Measurements from ENCODE around the gene OTUB1. TPM values are rescaled to one million over a fixed set of nuclear protein-coding genes. Genes with fewer than 3 reads are reported as not detected.

The OTUB1 gene
- total RNA-seq, 3 donors from 2014 or later (not counting 1 experiment from before 2014, with no cell fraction given), result 73.6 to 88.9 (median 82.4) TPM

- Histone ChIP-seq H3K27ac (ENCODE audit: low read length) (no peak overlapping the region), H3K36me3 (ENCODE audit: control insufficient read depth, insufficient read depth, low read length) (no peaks in the 10 kb centered on the region), H3K4me1 (ENCODE audit: control insufficient read depth, insufficient read depth, low read length) (no peaks in the 10 kb centered on the region), H3K27me3 (ENCODE audit: control insufficient read depth, insufficient read depth, low read length) (no peaks in the 10 kb centered on the region), H3K9me3 (ENCODE audit: control insufficient read depth, insufficient read depth, low read length) (no peaks in the 10 kb centered on the region), H3K4me3 (ENCODE audit: low read length) (no peak overlapping the region)
- Mint-ChIP-seq H3K36me3 (no peaks in the 10 kb centered on the region), H3K4me3 (no peak overlapping the region), H3K9me3 (no peaks in the 10 kb centered on the region), H3K4me1 (no peaks in the 10 kb centered on the region), H3K27me3 (ENCODE audit: low read depth in 2 of 2) (no peaks in the 10 kb centered on the region), H3K27ac (no peak overlapping the region)
- ATAC-seq (no peak), DNase-seq (no peak)
- no peak for TF ChIP-seq CTCF (IDR thresholded peaks at IDR 0.05)
- WGBS (ENCODE audit: insufficient coverage), result 91% methylated on average over 8 of the region's 8 CpGs
- intact Hi-C loops (cut with micrococcal nuclease), result no loop called here
These were observed 32.1 kb downstream of the OTUB1 start for GRCh38 chr11:64018310-64018709.

GRCh38 chr11:64019106-64020037 lies 33.1 kb downstream of the OTUB1 start:
- H3K27ac Mint-ChIP-seq, result no peak overlapping the region
- 88% methylated on average over 27 of the region's 27 CpGs for WGBS (ENCODE audit: insufficient coverage)
- no peak overlapping the region for H3K4me3 Mint-ChIP-seq
- no peaks in the 10 kb centered on the region for H3K9me3 ChIP-seq (ENCODE audit: control insufficient read depth, insufficient read depth, low read length)
- no peak for TF ChIP-seq CTCF (IDR thresholded peaks at IDR 0.05)
- intact Hi-C loops (cut with micrococcal nuclease), result no loop called here
- no peaks in the 10 kb centered on the region for H3K27me3 ChIP-seq (ENCODE audit: control insufficient read depth, insufficient read depth, low read length)
- no peaks in the 10 kb centered on the region for H3K4me1 ChIP-seq (ENCODE audit: control insufficient read depth, insufficient read depth, low read length)
- H3K27ac ChIP-seq (ENCODE audit: low read length), result no peak overlapping the region
- H3K4me1 Mint-ChIP-seq, result no peaks in the 10 kb centered on the region
- H3K9me3 Mint-ChIP-seq, result no peaks in the 10 kb centered on the region
- H3K36me3 ChIP-seq (ENCODE audit: control insufficient read depth, insufficient read depth, low read length), result no peaks in the 10 kb centered on the region
- H3K27me3 Mint-ChIP-seq (ENCODE audit: low read depth in 2 of 2), result no peaks in the 10 kb centered on the region
- no peak overlapping the region for H3K4me3 ChIP-seq (ENCODE audit: low read length)
- DNase-seq (no peak), ATAC-seq (no peak)
- H3K36me3 Mint-ChIP-seq, result no peaks in the 10 kb centered on the region

GRCh38 chr11:64020976-64021756 lies 34.9 kb downstream of the OTUB1 start:
- no peaks in the 10 kb centered on the region for H3K27me3 ChIP-seq (ENCODE audit: control insufficient read depth, insufficient read depth, low read length)
- 84% methylated on average over 22 of the region's 22 CpGs for whole genome bisulfite sequencing (ENCODE audit: insufficient coverage)
- intact Hi-C loops (cut with micrococcal nuclease), result no loop called here
- no peak overlapping the region for H3K4me3 Mint-ChIP-seq
- no peak overlapping the region for H3K4me3 ChIP-seq (ENCODE audit: low read length)
- no peaks in the 10 kb centered on the region for H3K9me3 Mint-ChIP-seq
- no peaks in the 10 kb centered on the region for H3K27me3 Mint-ChIP-seq (ENCODE audit: low read depth in 2 of 2)
- H3K36me3 ChIP-seq (ENCODE audit: control insufficient read depth, insufficient read depth, low read length), result no peaks in the 10 kb centered on the region
- no peaks in the 10 kb centered on the region for H3K4me1 ChIP-seq (ENCODE audit: control insufficient read depth, insufficient read depth, low read length)
- ATAC-seq (no peak), DNase-seq (no peak)
- H3K9me3 ChIP-seq (ENCODE audit: control insufficient read depth, insufficient read depth, low read length), result no peaks in the 10 kb centered on the region
- no peaks in the 10 kb centered on the region for H3K36me3 Mint-ChIP-seq
- H3K27ac Mint-ChIP-seq, result no peak overlapping the region
- TF ChIP-seq CTCF (IDR thresholded peaks at IDR 0.05), result no peak
- H3K27ac ChIP-seq (ENCODE audit: low read length), result no peak overlapping the region
- no peaks in the 10 kb centered on the region for H3K4me1 Mint-ChIP-seq

Measured in natural killer cell (primary cell).